Activated naive CD4-positive, alpha-beta T cell treated with anti-CD3 and anti-CD28 coated beads, Interleukin-2, amount 10 ng/mL, durations not matched to agents 7 days and 5 days (primary cell): ENCODE results near the gene PHF10.
"Not testable (repeated sequence)": the region's sequence is repeated elsewhere in the genome, so short reads cannot be mapped to it uniquely, and the experiment has no call there.

Experiments used
- CTCF ChIA-PET: fragments of 350-600 bp; sonication (Branson Sonifier 250); formaldehyde crosslinking; loops from one replicate; lab custom pipeline; 2021; ENCODE audit warnings: antibody characterized with exemption; lab: Charles Lee
- DNase-seq: peaks from one replicate; pipeline ENCODE4 v3.0.0-alpha.2; 2020
- H3K27ac Mint-ChIP-seq: one replicate; pipeline ENCODE4 v1.8.0; 2021; ENCODE audit warnings: mild to moderate bottlenecking, moderate library complexity, mixed read lengths
- H3K27me3 Mint-ChIP-seq: one replicate; pipeline ENCODE4 v1.8.0; 2021; ENCODE audit warnings: mild to moderate bottlenecking, mixed read lengths
- H3K36me3 Mint-ChIP-seq: one replicate; pipeline ENCODE4 v1.8.0; 2021; ENCODE audit warnings: mixed read lengths
- H3K4me1 Mint-ChIP-seq: one replicate; pipeline ENCODE4 v1.8.0; 2021; ENCODE audit warnings: mixed read lengths
- H3K4me3 Mint-ChIP-seq: one replicate; pipeline ENCODE4 v1.8.0; 2021; ENCODE audit warnings: mild to moderate bottlenecking, moderate library complexity, mixed read lengths
- H3K9me3 Mint-ChIP-seq: one replicate; pipeline ENCODE4 v1.8.0; 2021; ENCODE audit warnings: mixed read lengths

The PHF10 gene

GRCh38 chr6:169724494-169725124 lies at the start of gene PHF10:
TSS of gene PHF10 (minus strand) at chr6:169724500. CDS start at chr6:169723931, 569 bp downstream.
- CTCF ChIA-PET = interaction anchor here (1.0 kb wide), 1 partner anchor 65 kb away, joined by 3 read pairs; no protein-coding TSS in a partner anchor
- Mint-ChIP-seq H3K4me3 (peak within 1 kb of the TSS; percentile 80), H3K27me3 (peaks cover 7% of the 10 kb centered on the region), H3K9me3 (no peaks in the 10 kb centered on the region), H3K27ac (peak within 1 kb of the TSS; percentile 93), H3K36me3 (peaks cover 7% of the 10 kb centered on the region), H3K4me1 (peaks cover 45% of the 10 kb centered on the region)
- peak; percentile 70 for DNase-seq

- no peak overlapping the region for H3K27ac Mint-ChIP-seq
- H3K36me3 Mint-ChIP-seq = peaks cover 23% of the 10 kb centered on the region
- no peaks in the 10 kb centered on the region for H3K27me3 Mint-ChIP-seq
- no peaks in the 10 kb centered on the region for H3K9me3 Mint-ChIP-seq
- CTCF ChIA-PET = no interaction called here
- no peak overlapping the region for H3K4me3 Mint-ChIP-seq
- H3K4me1 Mint-ChIP-seq = no peaks in the 10 kb centered on the region
- no peak for DNase-seq
These were observed 42.8 kb upstream of the PHF10 start for GRCh38 chr6:169766921-169767736.

- H3K4me3 Mint-ChIP-seq = no peak overlapping the region
- H3K4me1 Mint-ChIP-seq = no peaks in the 10 kb centered on the region
- no peaks in the 10 kb centered on the region for H3K9me3 Mint-ChIP-seq
- no peaks in the 10 kb centered on the region for H3K27me3 Mint-ChIP-seq
- no peak overlapping the region for H3K27ac Mint-ChIP-seq
- DNase-seq = no peak
- CTCF ChIA-PET = no interaction called here
- H3K36me3 Mint-ChIP-seq = peaks cover 22% of the 10 kb centered on the region
These were observed 41.9 kb upstream of the PHF10 start for GRCh38 chr6:169766232-169766631.

GRCh38 chr6:169765789-169766188 lies 41.5 kb upstream of the PHF10 start:
- H3K4me1 Mint-ChIP-seq, H3K27ac Mint-ChIP-seq, CTCF ChIA-PET, H3K4me3 Mint-ChIP-seq, H3K27me3 Mint-ChIP-seq, DNase-seq, H3K9me3 Mint-ChIP-seq: not testable (repeated sequence)
- peaks cover 23% of the 10 kb centered on the region for H3K36me3 Mint-ChIP-seq

GRCh38 chr6:169763881-169764280 lies 39.6 kb upstream of the PHF10 start:
- DNase-seq = no peak
- Mint-ChIP-seq H3K4me3 (no peak overlapping the region), H3K4me1 (no peaks in the 10 kb centered on the region), H3K36me3 (peaks cover 30% of the 10 kb centered on the region), H3K27me3 (no peaks in the 10 kb centered on the region), H3K27ac (no peak overlapping the region), H3K9me3 (no peaks in the 10 kb centered on the region)
- CTCF ChIA-PET = no interaction called here

GRCh38 chr6:169763308-169763707 lies 39.0 kb upstream of the PHF10 start:
- peaks cover 31% of the 10 kb centered on the region for H3K36me3 Mint-ChIP-seq
- DNase-seq = no peak
- H3K27me3 Mint-ChIP-seq = no peaks in the 10 kb centered on the region
- H3K9me3 Mint-ChIP-seq = no peaks in the 10 kb centered on the region
- CTCF ChIA-PET = no interaction called here
- H3K4me1 Mint-ChIP-seq = no peaks in the 10 kb centered on the region
- no peak overlapping the region for H3K4me3 Mint-ChIP-seq
- no peak overlapping the region for H3K27ac Mint-ChIP-seq

- Mint-ChIP-seq H3K4me3 (no peak overlapping the region), H3K27me3 (peaks cover 5% of the 10 kb centered on the region), H3K4me1 (peaks cover 24% of the 10 kb centered on the region), H3K36me3 (peaks cover 24% of the 10 kb centered on the region), H3K9me3 (no peaks in the 10 kb centered on the region), H3K27ac (no peak overlapping the region)
- DNase-seq = no peak
- CTCF ChIA-PET = interaction anchor here (0.7 kb wide), 1 partner anchor 53 kb away, joined by 3 read pairs; no protein-coding TSS in a partner anchor
These were observed 30.9 kb upstream of the PHF10 start for GRCh38 chr6:169755162-169755561.

GRCh38 chr6:169752074-169752623 lies 27.8 kb upstream of the PHF10 start:
- Mint-ChIP-seq H3K27me3 (peaks cover 5% of the 10 kb centered on the region), H3K4me1 (peaks cover 34% of the 10 kb centered on the region), H3K9me3 (no peaks in the 10 kb centered on the region), H3K4me3 (peak overlapping the region; percentile 98), H3K27ac (peak overlapping the region; percentile 95), H3K36me3 (peaks cover 24% of the 10 kb centered on the region)
- DNase-seq = no peak
- CTCF ChIA-PET = no interaction called here

- peaks cover 5% of the 10 kb centered on the region for H3K27me3 Mint-ChIP-seq
These were observed 27.2 kb upstream of the PHF10 start, which contains the start of the genes DYNLT2 and ERMARD for GRCh38 chr6:169751242-169752073. TSS of gene DYNLT2 (minus strand) at chr6:169751572. CDS start at chr6:169751458, 114 bp downstream. TSS of gene ERMARD (plus strand) at chr6:169751622. CDS start at chr6:169751658, 36 bp downstream.

GRCh38 chr6:169746556-169746955 lies 22.3 kb upstream of the PHF10 start:
- no peak overlapping the region for H3K27ac Mint-ChIP-seq
- no peak for DNase-seq
- CTCF ChIA-PET = no interaction called here
- peaks cover 5% of the 10 kb centered on the region for H3K9me3 Mint-ChIP-seq
- H3K4me1 Mint-ChIP-seq = peaks cover 19% of the 10 kb centered on the region
- peaks cover 5% of the 10 kb centered on the region for H3K27me3 Mint-ChIP-seq
- H3K4me3 Mint-ChIP-seq = no peak overlapping the region
- H3K36me3 Mint-ChIP-seq = peaks cover 20% of the 10 kb centered on the region

More at GRCh38 chr6:169751242-169752073, 27.2 kb upstream of the PHF10 start, which contains the start of the genes DYNLT2 and ERMARD:
- CTCF ChIA-PET = no interaction called here
- H3K36me3 Mint-ChIP-seq = peaks cover 21% of the 10 kb centered on the region
- H3K9me3 Mint-ChIP-seq = no peaks in the 10 kb centered on the region
- H3K27ac Mint-ChIP-seq = peak within 1 kb of the TSS; percentile 99
- peaks cover 34% of the 10 kb centered on the region for H3K4me1 Mint-ChIP-seq
- H3K4me3 Mint-ChIP-seq = peak within 1 kb of the TSS; percentile 98
- DNase-seq = peak; percentile 95

GRCh38 chr6:169745405-169745804 lies 21.1 kb upstream of the PHF10 start:
- peaks cover 12% of the 10 kb centered on the region for H3K36me3 Mint-ChIP-seq
- DNase-seq = no peak
- CTCF ChIA-PET = no interaction called here
- no peak overlapping the region for H3K4me3 Mint-ChIP-seq
- peaks cover 12% of the 10 kb centered on the region for H3K4me1 Mint-ChIP-seq
- H3K27ac Mint-ChIP-seq = no peak overlapping the region
- H3K27me3 Mint-ChIP-seq = no peaks in the 10 kb centered on the region
- peaks cover 5% of the 10 kb centered on the region for H3K9me3 Mint-ChIP-seq

- CTCF ChIA-PET = interaction anchor here (1.1 kb wide), 1 partner anchor 9 kb away, joined by 3 read pairs; no protein-coding TSS in a partner anchor
- H3K4me3 Mint-ChIP-seq = no peak overlapping the region
- no peak overlapping the region for H3K27ac Mint-ChIP-seq
- no peak for DNase-seq
- no peaks in the 10 kb centered on the region for H3K4me1 Mint-ChIP-seq
- no peaks in the 10 kb centered on the region for H3K36me3 Mint-ChIP-seq
- peaks cover 19% of the 10 kb centered on the region for H3K27me3 Mint-ChIP-seq
- H3K9me3 Mint-ChIP-seq = peaks cover 5% of the 10 kb centered on the region
These were observed 17.0 kb upstream of the PHF10 start for GRCh38 chr6:169741344-169741743.

- Mint-ChIP-seq H3K27ac (no peak overlapping the region), H3K36me3 (no peaks in the 10 kb centered on the region), H3K9me3 (no peaks in the 10 kb centered on the region), H3K27me3 (peaks cover 32% of the 10 kb centered on the region), H3K4me3 (no peak overlapping the region), H3K4me1 (no peaks in the 10 kb centered on the region)
- CTCF ChIA-PET = no interaction called here
- DNase-seq = no peak
These were observed 14.8 kb upstream of the PHF10 start for GRCh38 chr6:169738976-169739529.
